ENCODE data around the gene PER1. TPM values are rescaled to one million over a fixed set of nuclear protein-coding genes. Genes with fewer than 3 reads are reported as not detected.
A peak's percentile ranks its signal among the peaks of the same experiment; 100 is the strongest.

The PER1 gene
- total and polyA plus RNA-seq, 2 of the 8 experiments (the other 6 are each of a cell fraction or from before 2014, with no cell fraction given): 9.6 to 38.0 TPM

- TF ChIP-seq CHD7 (IDR thresholded peaks at IDR 0.05; ENCODE audit: insufficient replicate concordance, low read length) (peak; percentile 100), ASH2L (IDR thresholded peaks at IDR 0.05; ENCODE audit: low read length) (peak; percentile 54), MAFK (IDR thresholded peaks at IDR 0.05; ENCODE audit: low read depth, low read length) (peak; percentile 94), SRF (IDR thresholded peaks at IDR 0.05; ENCODE audit: low read depth, low read length) (no peak), SIN3A (conservative IDR thresholded peaks at IDR 0.05 in 1 of 2, IDR thresholded peaks at IDR 0.05 in 1 of 2; ENCODE audit: low read depth in 1 of 2, low read length in 2 of 2) (peak in 1 of 2 experiments; percentile 50; a peak in 1 of 4 replicates), SUZ12 (IDR thresholded peaks at IDR 0.05; ENCODE audit: low read length) (no peak)
Measured at GRCh38 chr17:8173871-8174322, 21.7 kb upstream of the PER1 start (continued).

Measured in H1 (cell line).